ENCODE measurements around the gene BCAP31. TPM values are rescaled to one million over a fixed set of nuclear protein-coding genes. Genes with fewer than 3 reads are reported as not detected.
"Not testable (repeated sequence)": the region's sequence is repeated elsewhere in the genome, so short reads cannot be mapped to it uniquely, and the experiment has no call there.

The BCAP31 gene
- total RNA-seq, 2 donors from 2014 or later: 217 to 295 TPM

DNA sequence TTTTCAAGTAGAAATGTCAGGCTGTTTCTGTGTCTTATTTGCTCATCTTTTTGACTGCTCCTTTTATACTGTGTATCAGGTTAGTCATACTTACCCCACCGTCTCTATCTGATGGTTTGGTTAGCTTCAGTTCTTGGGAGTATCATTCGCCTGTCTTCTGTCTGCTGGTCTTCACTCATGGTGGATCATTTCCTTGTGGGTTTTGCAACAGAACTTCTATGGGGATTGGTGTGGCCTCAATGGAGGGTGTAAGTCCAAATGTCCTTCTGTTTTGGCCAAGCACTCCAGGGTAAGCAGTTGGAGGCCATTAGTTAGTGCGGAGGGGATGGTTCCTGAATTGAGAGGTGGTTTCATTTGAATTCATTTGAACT lies 7.6 kb upstream of the BCAP31 start:
- TF ChIP-seq, protein P1, sequence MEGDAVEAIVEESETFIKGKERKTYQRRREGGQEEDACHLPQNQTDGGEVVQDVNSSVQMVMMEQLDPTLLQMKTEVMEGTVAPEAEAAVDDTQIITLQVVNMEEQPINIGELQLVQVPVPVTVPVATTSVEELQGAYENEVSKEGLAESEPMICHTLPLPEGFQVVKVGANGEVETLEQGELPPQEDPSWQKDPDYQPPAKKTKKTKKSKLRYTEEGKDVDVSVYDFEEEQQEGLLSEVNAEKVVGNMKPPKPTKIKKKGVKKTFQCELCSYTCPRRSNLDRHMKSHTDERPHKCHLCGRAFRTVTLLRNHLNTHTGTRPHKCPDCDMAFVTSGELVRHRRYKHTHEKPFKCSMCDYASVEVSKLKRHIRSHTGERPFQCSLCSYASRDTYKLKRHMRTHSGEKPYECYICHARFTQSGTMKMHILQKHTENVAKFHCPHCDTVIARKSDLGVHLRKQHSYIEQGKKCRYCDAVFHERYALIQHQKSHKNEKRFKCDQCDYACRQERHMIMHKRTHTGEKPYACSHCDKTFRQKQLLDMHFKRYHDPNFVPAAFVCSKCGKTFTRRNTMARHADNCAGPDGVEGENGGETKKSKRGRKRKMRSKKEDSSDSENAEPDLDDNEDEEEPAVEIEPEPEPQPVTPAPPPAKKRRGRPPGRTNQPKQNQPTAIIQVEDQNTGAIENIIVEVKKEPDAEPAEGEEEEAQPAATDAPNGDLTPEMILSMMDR (IDR thresholded peaks at IDR 0.05): no peak
- no peaks in the 10 kb centered on the region for H3K27me3 ChIP-seq
- H3K36me3 ChIP-seq: no peaks in the 10 kb centered on the region
- H3K9me3 ChIP-seq: no peaks in the 10 kb centered on the region
- no peak overlapping the region for H3K9ac ChIP-seq (ENCODE audit: low read depth in 2 of 2, low read length in 2 of 2)
- peaks cover 4% of the 10 kb centered on the region for H3K4me1 ChIP-seq
- no peak for DNase-seq
- H3K4me3 ChIP-seq: no peak overlapping the region
- H3K27ac ChIP-seq: no peak overlapping the region
- intact Hi-C loops (cut with DNase I): no loop called here

DNA sequence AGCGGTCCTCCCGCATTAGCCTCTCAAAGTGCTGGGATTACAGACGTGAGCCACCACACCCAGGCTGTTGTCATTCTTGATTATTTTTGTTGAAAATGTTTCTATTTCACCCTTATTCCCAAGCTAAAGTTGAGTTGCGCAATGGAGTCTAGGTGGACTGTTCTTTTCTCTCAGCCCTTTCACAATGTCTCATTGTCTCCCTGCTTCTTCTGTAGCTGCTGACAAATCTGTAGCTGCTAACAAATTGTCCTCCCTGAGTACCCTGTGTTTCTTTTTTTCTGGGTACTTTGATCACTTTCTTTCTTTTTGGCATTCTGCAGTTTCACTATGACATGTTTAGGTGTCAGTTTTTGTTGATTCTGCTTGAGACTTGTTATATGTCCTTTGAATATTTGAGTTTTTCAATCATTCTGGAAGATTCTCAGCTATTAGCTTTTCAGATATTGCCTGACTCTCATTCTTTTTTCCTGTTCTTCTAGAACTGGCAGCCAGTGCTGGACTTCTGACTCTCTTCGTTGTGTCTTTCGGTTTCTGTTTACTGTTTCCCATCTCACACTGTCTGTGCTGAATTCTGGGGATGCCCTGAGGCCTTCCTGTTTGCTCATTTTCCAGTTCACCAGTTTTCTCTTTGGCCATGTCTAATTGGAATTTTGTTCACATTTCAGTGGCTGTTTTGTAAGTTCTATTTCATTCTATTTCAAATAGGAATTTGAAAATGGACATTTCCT lies 7.1 kb upstream of the BCAP31 start:
- intact Hi-C loops (cut with DNase I): no loop called here
- no peaks in the 10 kb centered on the region for H3K27me3 ChIP-seq
- no peaks in the 10 kb centered on the region for H3K9me3 ChIP-seq
- no peaks in the 10 kb centered on the region for H3K36me3 ChIP-seq
- H3K27ac ChIP-seq: no peak overlapping the region
- no peak overlapping the region for H3K9ac ChIP-seq (ENCODE audit: low read depth in 2 of 2, low read length in 2 of 2)
- H3K4me1 ChIP-seq: peaks cover 9% of the 10 kb centered on the region
- TF ChIP-seq, protein P1 (IDR thresholded peaks at IDR 0.05): no peak
- H3K4me3 ChIP-seq: no peak overlapping the region
- no peak for DNase-seq

DNA sequence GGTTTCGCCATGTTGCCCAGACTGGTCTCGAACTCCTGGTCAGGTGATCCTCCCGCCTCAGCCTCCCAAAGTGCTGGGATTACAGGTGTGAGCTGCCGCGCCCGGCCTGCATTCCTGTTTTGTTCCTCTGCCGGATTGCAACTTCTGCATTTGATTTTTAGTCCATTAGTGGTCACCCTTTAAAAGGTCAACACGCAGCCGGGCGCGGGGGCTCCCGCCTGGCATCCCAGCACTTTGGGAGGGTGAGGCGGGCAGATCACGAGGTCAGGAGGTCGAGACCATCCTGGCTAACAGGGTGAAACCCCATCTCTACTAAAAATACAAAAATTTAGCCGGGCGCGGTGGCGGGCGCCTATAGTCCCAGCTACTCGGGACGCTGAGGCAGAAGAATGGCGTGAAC lies 5.9 kb upstream of the BCAP31 start:
- H3K4me3 ChIP-seq; H3K27me3 ChIP-seq; H3K27ac ChIP-seq; DNase-seq; H3K9ac ChIP-seq (ENCODE audit: low read depth in 2 of 2, low read length in 2 of 2); H3K36me3 ChIP-seq; H3K9me3 ChIP-seq; intact Hi-C loops (cut with DNase I): not testable (repeated sequence)
- H3K4me1 ChIP-seq: peaks cover 17% of the 10 kb centered on the region

DNA sequence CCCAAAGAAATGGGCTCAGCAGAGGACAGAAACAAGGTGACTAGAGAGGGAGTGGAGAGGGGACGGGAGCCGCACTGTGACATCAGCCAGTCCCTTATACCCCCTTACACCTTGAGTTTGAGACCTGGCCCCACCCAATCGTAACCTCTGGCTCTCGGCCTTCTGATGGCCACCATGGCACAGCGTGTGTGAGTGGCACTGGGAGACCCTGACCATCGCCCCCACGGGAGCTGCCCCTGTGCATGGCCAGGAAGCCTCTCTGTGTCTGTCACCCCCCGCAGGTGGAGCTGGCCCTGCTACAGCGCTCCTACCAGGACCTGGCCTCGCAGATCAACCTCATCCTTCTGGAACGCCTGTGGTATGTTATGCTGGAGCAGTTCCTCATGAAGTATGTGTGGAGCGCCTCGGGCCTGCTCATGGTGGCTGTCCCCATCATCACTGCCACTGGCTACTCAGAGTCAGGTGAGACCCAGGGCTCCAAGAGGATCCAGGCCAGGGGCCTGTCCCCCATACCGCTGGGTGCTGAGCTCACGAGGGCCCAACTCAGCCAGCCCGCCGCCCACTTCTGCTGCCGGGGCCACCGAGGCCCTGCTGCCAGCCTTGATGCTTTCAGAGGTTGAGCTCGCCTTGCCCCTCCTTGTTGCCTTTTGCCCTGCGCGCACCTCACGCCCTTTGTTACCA lies 4.9 kb upstream of the BCAP31 start:
- no peak for DNase-seq
- TF ChIP-seq, protein P1 (IDR thresholded peaks at IDR 0.05): no peak
- intact Hi-C loops (cut with DNase I): no loop called here
- H3K4me3 ChIP-seq: no peak overlapping the region
- no peak overlapping the region for H3K9ac ChIP-seq (ENCODE audit: low read depth in 2 of 2, low read length in 2 of 2)
- no peaks in the 10 kb centered on the region for H3K9me3 ChIP-seq
- no peaks in the 10 kb centered on the region for H3K36me3 ChIP-seq
- peaks cover 18% of the 10 kb centered on the region for H3K4me1 ChIP-seq
- no peaks in the 10 kb centered on the region for H3K27me3 ChIP-seq
- H3K27ac ChIP-seq: no peak overlapping the region

DNA sequence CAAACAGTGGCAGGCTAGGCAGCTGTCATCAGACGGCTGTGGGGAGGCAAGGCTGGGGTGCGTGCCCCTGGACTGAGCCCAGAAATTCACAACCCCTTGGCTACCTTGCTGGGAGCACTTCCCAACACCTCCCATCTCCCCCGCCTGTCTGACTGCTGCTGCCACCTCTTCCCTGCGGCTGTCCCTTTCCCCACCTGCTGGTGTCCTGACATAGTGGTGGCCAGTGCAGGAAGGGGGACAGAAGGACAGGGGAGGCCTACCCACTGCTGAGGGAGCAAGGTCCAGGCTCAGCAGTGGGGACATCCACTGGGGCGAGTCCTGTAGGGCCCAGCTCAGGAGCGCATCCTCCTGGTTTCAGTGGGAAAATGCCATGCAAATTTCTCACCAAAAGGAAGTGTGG lies 3.9 kb upstream of the BCAP31 start:
- H3K36me3 ChIP-seq: no peaks in the 10 kb centered on the region
- H3K27me3 ChIP-seq: no peaks in the 10 kb centered on the region
- TF ChIP-seq, protein P1 (IDR thresholded peaks at IDR 0.05): no peak
- no peak overlapping the region for H3K9ac ChIP-seq (ENCODE audit: low read depth in 2 of 2, low read length in 2 of 2)
- H3K4me1 ChIP-seq: peaks cover 18% of the 10 kb centered on the region
- no peak for DNase-seq
- intact Hi-C loops (cut with DNase I): no loop called here
- H3K4me3 ChIP-seq: no peak overlapping the region
- no peaks in the 10 kb centered on the region for H3K9me3 ChIP-seq
- no peak overlapping the region for H3K27ac ChIP-seq

Data from colonic mucosa (tissue), 4 donors.